GM18870 (cell line): ENCODE measurements around the gene KLHL33.

Source experiments
- ATAC-seq: cut with Tn5 transposase; IDR thresholded peaks from one replicate; pipeline ENCODE4 v1.9.1; 2021; ENCODE audit warnings: moderate library complexity; ENCODE audit not compliant: unreplicated experiment

Gene KLHL33

GRCh38 chr14:20380681-20381080, 55.3 kb downstream of the KLHL33 start:
- ATAC-seq = no peak

- no peak for ATAC-seq
Measured at GRCh38 chr14:20379743-20380142, 56.2 kb downstream of the KLHL33 start.

DNA sequence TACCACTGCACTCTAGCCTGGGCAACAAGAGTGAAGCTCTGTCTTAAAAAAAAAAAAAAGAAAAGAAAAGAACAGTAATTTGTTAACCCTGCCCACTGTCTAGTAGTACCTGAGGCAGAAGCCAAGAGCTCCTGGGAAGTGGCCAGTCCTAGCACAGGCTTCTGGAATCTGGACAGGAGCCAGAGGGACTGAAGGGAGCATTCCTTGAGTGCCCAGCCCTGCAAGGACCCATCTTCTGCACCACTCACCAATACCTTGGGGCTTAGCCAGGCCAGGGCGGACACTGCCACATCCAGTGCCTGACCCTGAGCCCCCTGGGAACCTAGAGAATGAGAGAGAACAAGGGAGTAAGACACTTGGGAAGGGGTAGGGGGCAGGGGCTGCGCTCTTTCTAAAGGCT, 58.8 kb downstream of the KLHL33 start:
- ATAC-seq = no peak

GRCh38 chr14:20376071-20376588, 59.8 kb downstream of the KLHL33 start:
- ATAC-seq = no peak
